Naive thymus-derived CD4-positive, alpha-beta T cell (primary cell): ENCODE measurements around the gene SSNA1. TPM values are rescaled to one million over a fixed set of nuclear protein-coding genes. Genes with fewer than 3 reads are reported as not detected.

ENCODE experiments used
- ATAC-seq: fragments of 150-1000 bp; cut with Tn5 transposase; 2 replicates; pipeline ENCODE4 v1.10.0; 2021; ENCODE audit warnings: mild to moderate bottlenecking, moderate library complexity
- CTCF ChIA-PET: fragments of 350-600 bp; sonication (Branson Sonifier 250); formaldehyde crosslinking; loops from one replicate; lab custom pipeline; 2021; ENCODE audit warnings: antibody characterized with exemption; lab: Charles Lee
- POLR2A ChIA-PET: fragments of 350-600 bp; sonication (Branson Sonifier 250); formaldehyde crosslinking; loops from one replicate; lab custom pipeline; 2021; ENCODE audit warnings: antibody characterized with exemption, inconsistent platforms; lab: Charles Lee
- DNase-seq, 9 donors: peaks; one replicate each; pipeline versions ENCODE4 v3.0.0 to v3.0.0-alpha.2; 2020 to 2022; ENCODE audit warnings: mixed read lengths in 1 of 9
- H3K27ac ChIP-seq: one replicate; pipeline ENCODE4 v1.7.0; 2013; ENCODE audit warnings: mild to moderate bottlenecking, low read depth, low read length, moderate library complexity
- H3K27me3 ChIP-seq, 2 donors: one replicate each; pipeline ENCODE4 v1.7.0; 2013; ENCODE audit warnings: low read length in 2 of 2, mild to moderate bottlenecking in 2 of 2, moderate library complexity in 2 of 2; ENCODE audit not compliant: control insufficient read depth in 2 of 2, insufficient read depth in 2 of 2
- H3K36me3 ChIP-seq, 3 experiments: 1 replicate in 2 of 3; 2 replicates in 1 of 3; pipeline ENCODE4 v1.7.0; 2013; ENCODE audit warnings: low read length in 3 of 3, mild to moderate bottlenecking in 3 of 3, moderate library complexity in 1 of 3; ENCODE audit not compliant: insufficient read depth in 3 of 3, control insufficient read depth in 2 of 3
- H3K4me1 ChIP-seq, 2 donors: one replicate each; pipeline ENCODE4 v1.7.0; 2013; ENCODE audit warnings: low read length in 2 of 2, mild to moderate bottlenecking in 2 of 2, moderate library complexity in 1 of 2; ENCODE audit not compliant: control insufficient read depth in 2 of 2, insufficient read depth in 2 of 2
- H3K4me3 ChIP-seq: 2 replicates; pipeline ENCODE4 v1.7.0; 2013; ENCODE audit warnings: mild to moderate bottlenecking, low read length
- H3K9me3 ChIP-seq, 3 experiments: 1 replicate in 2 of 3; 2 replicates in 1 of 3; pipeline ENCODE4 v1.7.0; 2013; ENCODE audit warnings: low read length in 3 of 3; ENCODE audit not compliant: control insufficient read depth in 2 of 3
- H3K27ac Mint-ChIP-seq, 9 donors: one replicate each; pipeline ENCODE4 v1.8.0; 2020 to 2022; ENCODE audit warnings: mixed read lengths in 9 of 9, mild to moderate bottlenecking in 8 of 9, moderate library complexity in 5 of 9, inconsistent platforms in 2 of 9
- H3K27me3 Mint-ChIP-seq, 5 donors: one replicate each; pipeline ENCODE4 v1.8.0; 2021 to 2022; ENCODE audit warnings: mixed read lengths in 5 of 5, mild to moderate bottlenecking in 1 of 5
- H3K36me3 Mint-ChIP-seq, 5 donors: one replicate each; pipeline ENCODE4 v1.8.0; 2020 to 2022; ENCODE audit warnings: mixed read lengths in 5 of 5, mild to moderate bottlenecking in 3 of 5, inconsistent platforms in 1 of 5
- H3K4me1 Mint-ChIP-seq, 7 donors: one replicate each; pipeline ENCODE4 v1.8.0; 2020 to 2022; ENCODE audit warnings: mixed read lengths in 7 of 7, mild to moderate bottlenecking in 3 of 7, inconsistent platforms in 1 of 7
- H3K4me3 Mint-ChIP-seq, 10 donors: one replicate each; pipeline ENCODE4 v1.8.0; 2020 to 2022; ENCODE audit warnings: mild to moderate bottlenecking in 10 of 10, mixed read lengths in 10 of 10, moderate library complexity in 6 of 10, inconsistent platforms in 2 of 10
- H3K9me3 Mint-ChIP-seq, 11 donors: one replicate each; pipeline ENCODE4 v1.8.0; 2020 to 2022; ENCODE audit warnings: mixed read lengths in 11 of 11, mild to moderate bottlenecking in 4 of 11, inconsistent platforms in 1 of 11, moderate library complexity in 1 of 11
- intact Hi-C, 2 donors: fragments of 100-400 bp; cut with micrococcal nuclease; formaldehyde crosslinking; loops; one replicate each; pipeline ENCODE4 v1.15.1; 2023
- polyA plus RNA-seq, 2 donors: library from polyadenylated mRNA; unstranded; fragments of 300-500 nt; fragmentation: Illumina TruSeq; gene quantifications; one replicate each; pipeline ENCODE4 v1.2.3, GENCODE V29; 2021
- total RNA-seq, 6 experiments: library from RNA in 5 of 6; stranded (reverse) in 5 of 6; gene quantifications; 1 replicate in 5 of 6; 2 replicates in 1 of 6; pipeline ENCODE4 v1.2.3 and lab custom pipeline; 2021 to 2026

Gene SSNA1
- total and polyA plus RNA-seq, 7 experiments from 2014 or later, result 37.9 to 133 (median 47.0) TPM

DNA sequence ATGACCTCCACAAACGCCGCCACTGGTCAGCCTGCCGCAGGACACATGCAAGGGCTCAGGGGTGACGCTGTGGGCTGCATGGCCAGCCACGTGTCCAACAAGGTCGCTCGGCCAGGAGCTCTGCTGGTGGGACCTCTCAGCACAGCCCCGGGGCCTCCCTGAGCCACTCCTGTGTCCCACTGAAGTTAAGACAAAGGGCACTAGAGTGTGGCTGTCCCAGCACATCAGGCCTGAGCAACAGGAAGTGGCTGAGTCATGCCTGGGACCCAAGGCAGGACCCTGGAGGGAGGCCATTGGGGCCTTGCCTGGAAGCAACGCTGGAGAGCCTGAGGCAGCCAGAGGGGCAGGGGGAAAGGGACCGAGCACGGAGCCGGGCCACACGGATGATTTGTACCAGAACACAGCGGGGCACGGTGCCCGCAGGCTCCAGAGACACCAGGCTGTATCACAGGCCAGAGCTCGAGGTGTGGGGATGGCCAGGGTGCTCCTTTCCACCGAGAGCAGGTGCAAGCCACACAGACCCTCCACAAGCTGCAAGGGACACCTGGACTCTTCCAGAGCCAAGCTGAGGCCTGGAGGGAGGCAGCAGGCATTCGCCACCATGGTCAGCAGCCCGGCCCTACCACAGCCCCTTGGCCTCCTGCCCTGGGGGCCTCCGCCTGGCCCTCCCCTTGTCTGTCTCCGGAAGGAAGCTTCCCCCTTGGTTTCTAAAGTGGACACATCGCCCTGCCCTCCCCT, 10.1 kb upstream of the SSNA1 start:
- Mint-ChIP-seq H3K4me1 (peaks cover 0 to 12% (median 5%) of the 10 kb centered on the region in 7 donors), H3K9me3 (no peaks in the 10 kb centered on the region), H3K36me3 (peaks cover 0 to 9% (median 4%) of the 10 kb centered on the region in 5 donors), H3K27me3 (peaks cover 0 to 2% (median 0%) of the 10 kb centered on the region in 5 donors), H3K27ac (no peak overlapping the region), H3K4me3 (no peak overlapping the region)
- POLR2A ChIA-PET, result no interaction called here
- Histone ChIP-seq H3K36me3 (peaks cover 0 to 59% (median 6%) of the 10 kb centered on the region in 3 experiments), H3K4me3 (no peak overlapping the region), H3K9me3 (no peaks in the 10 kb centered on the region), H3K27ac (no peak overlapping the region), H3K4me1 (no peaks in the 10 kb centered on the region), H3K27me3 (no peaks in the 10 kb centered on the region)
- CTCF ChIA-PET, result no interaction called here
- ATAC-seq, result no peak
- no peak for DNase-seq
- intact Hi-C loops, result no loop called here

GRCh38 chr9:137178939-137179630, 9.4 kb upstream of the SSNA1 start:
- Mint-ChIP-seq H3K4me1 (peaks cover 0 to 10% (median 4%) of the 10 kb centered on the region in 7 donors), H3K4me3 (no peak overlapping the region), H3K27me3 (no peaks in the 10 kb centered on the region), H3K36me3 (peaks cover 0 to 10% (median 4%) of the 10 kb centered on the region in 5 donors), H3K9me3 (no peaks in the 10 kb centered on the region), H3K27ac (peak overlapping the region in 2 of 9 donors; percentile 9 to 46)
- ChIA-PET CTCF (no interaction called here), POLR2A (interaction anchor here (1.0 kb wide), 1 partner anchor 9 kb away, joined by 3 read pairs; the partner anchor contains the start of genes ANAPC2 and SSNA1)
- ATAC-seq (no peak), DNase-seq (no peak)
- H3K4me1 ChIP-seq, result no peaks in the 10 kb centered on the region
- H3K36me3 ChIP-seq, result peaks cover 0 to 66% (median 10%) of the 10 kb centered on the region in 3 experiments
- H3K9me3 ChIP-seq, result no peaks in the 10 kb centered on the region
- no peaks in the 10 kb centered on the region for H3K27me3 ChIP-seq
- no peak overlapping the region for H3K4me3 ChIP-seq
- intact Hi-C loops, result no loop called here
- H3K27ac ChIP-seq, result no peak overlapping the region

DNA sequence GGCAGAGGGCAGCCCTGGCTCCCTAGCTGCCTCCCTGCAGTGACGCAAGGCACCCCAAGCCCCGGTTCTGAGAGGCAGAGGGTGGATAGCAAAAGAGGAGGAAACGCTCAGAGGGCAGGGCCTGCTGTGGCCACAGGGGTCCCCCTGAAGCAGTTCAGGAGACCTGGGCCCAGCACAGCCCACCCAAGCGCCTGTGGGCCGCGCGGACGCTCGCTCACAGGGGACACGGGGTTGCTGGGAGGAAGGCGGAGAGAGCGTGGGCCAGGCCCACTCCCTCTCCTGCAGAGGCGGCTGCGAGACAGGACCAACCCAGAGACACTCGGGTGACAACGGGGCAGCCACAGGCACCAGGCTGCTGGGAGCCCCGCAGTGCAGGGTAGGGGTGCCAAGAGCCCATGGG, 8.7 kb upstream of the SSNA1 start:
- no peak overlapping the region for H3K4me3 ChIP-seq
- peaks cover 3 to 16% (median 7%) of the 10 kb centered on the region in 7 donors for H3K4me1 Mint-ChIP-seq
- no peaks in the 10 kb centered on the region for H3K27me3 ChIP-seq
- POLR2A ChIA-PET, result interaction anchor here (1.0 to 1.7 kb wide), 2 partner anchors 8 to 52 kb away, joined by 3 to 4 read pairs; partner anchors contain the start of genes ANAPC2 and SSNA1
- H3K36me3 ChIP-seq, result peaks cover 0 to 73% (median 13%) of the 10 kb centered on the region in 3 experiments
- H3K27ac ChIP-seq, result no peak overlapping the region
- H3K27me3 Mint-ChIP-seq, result no peaks in the 10 kb centered on the region
- ATAC-seq (no peak), DNase-seq (no peak)
- H3K27ac Mint-ChIP-seq, result no peak overlapping the region
- H3K9me3 ChIP-seq, result no peaks in the 10 kb centered on the region
- no peaks in the 10 kb centered on the region for H3K4me1 ChIP-seq
- no peak overlapping the region for H3K4me3 Mint-ChIP-seq
- CTCF ChIA-PET, result no interaction called here
- no peaks in the 10 kb centered on the region for H3K9me3 Mint-ChIP-seq
- intact Hi-C loops, result no loop called here
- peaks cover 0 to 16% (median 4%) of the 10 kb centered on the region in 5 donors for H3K36me3 Mint-ChIP-seq

GRCh38 chr9:137180491-137180890, 8.0 kb upstream of the SSNA1 start:
- DNase-seq (no peak), ATAC-seq (no peak)
- H3K27ac ChIP-seq, result no peak overlapping the region
- no peak overlapping the region for H3K4me3 ChIP-seq
- H3K9me3 ChIP-seq, result no peaks in the 10 kb centered on the region
- Mint-ChIP-seq H3K27ac (no peak overlapping the region), H3K4me1 (peaks cover 3 to 20% (median 5%) of the 10 kb centered on the region in 7 donors), H3K9me3 (no peaks in the 10 kb centered on the region), H3K4me3 (no peak overlapping the region), H3K36me3 (peaks cover 0 to 16% (median 4%) of the 10 kb centered on the region in 5 donors), H3K27me3 (no peaks in the 10 kb centered on the region)
- no peaks in the 10 kb centered on the region for H3K27me3 ChIP-seq
- H3K4me1 ChIP-seq, result no peaks in the 10 kb centered on the region
- peaks cover 0 to 80% (median 14%) of the 10 kb centered on the region in 3 experiments for H3K36me3 ChIP-seq
- CTCF ChIA-PET, result no interaction called here
- POLR2A ChIA-PET, result interaction anchor here (1.7 kb wide), 1 partner anchor 53 kb away, joined by 4 read pairs; no protein-coding TSS in a partner anchor
- intact Hi-C loops, result no loop called here

DNA sequence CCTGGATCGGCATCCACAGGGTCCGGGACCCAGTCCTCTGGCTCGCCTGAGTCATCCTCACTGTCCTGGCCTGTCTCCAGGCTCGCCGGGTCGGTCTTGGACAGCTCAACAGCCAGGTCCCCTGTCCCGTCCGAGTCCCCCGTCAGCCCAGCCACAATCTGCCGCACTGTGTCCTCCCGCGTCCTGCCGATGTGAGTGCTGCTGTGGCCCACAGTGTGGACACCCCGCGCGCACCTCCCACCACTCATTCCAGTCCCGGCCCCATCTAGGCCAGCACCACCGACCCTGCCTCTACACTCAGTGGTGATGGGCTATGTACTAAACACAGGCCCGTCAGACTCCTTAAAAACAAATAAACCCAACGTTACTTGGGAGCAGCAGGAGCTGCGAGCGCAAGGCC, 6.8 kb upstream of the SSNA1 start:
- H3K9me3 Mint-ChIP-seq, result no peaks in the 10 kb centered on the region
- ATAC-seq (no peak), DNase-seq (no peak)
- H3K4me1 Mint-ChIP-seq, result peaks cover 5 to 24% (median 10%) of the 10 kb centered on the region in 7 donors
- H3K27ac Mint-ChIP-seq, result peak overlapping the region in 1 of 9 donors; percentile 66
- Histone ChIP-seq H3K27me3 (no peaks in the 10 kb centered on the region), H3K4me3 (no peak overlapping the region), H3K4me1 (peaks cover 5 to 8% of the 10 kb centered on the region in 2 donors), H3K36me3 (peaks cover 0 to 92% (median 14%) of the 10 kb centered on the region in 3 experiments), H3K27ac (no peak overlapping the region), H3K9me3 (no peaks in the 10 kb centered on the region)
- POLR2A ChIA-PET, result interaction anchor here (1.7 kb wide), 1 partner anchor 54 kb away, joined by 4 read pairs; no protein-coding TSS in a partner anchor
- intact Hi-C loops, result no loop called here
- peaks cover 0 to 16% (median 4%) of the 10 kb centered on the region in 5 donors for H3K36me3 Mint-ChIP-seq
- no peak overlapping the region for H3K4me3 Mint-ChIP-seq
- H3K27me3 Mint-ChIP-seq, result no peaks in the 10 kb centered on the region
- CTCF ChIA-PET, result no interaction called here

- CTCF ChIA-PET, result no interaction called here
- no peaks in the 10 kb centered on the region for H3K27me3 ChIP-seq
- intact Hi-C loops, result no loop called here
- no peak overlapping the region for H3K27ac Mint-ChIP-seq
- H3K36me3 ChIP-seq, result peaks cover 0 to 93% (median 14%) of the 10 kb centered on the region in 3 experiments
- H3K27me3 Mint-ChIP-seq, result no peaks in the 10 kb centered on the region
- DNase-seq, result no peak
- peaks cover 0 to 12% (median 4%) of the 10 kb centered on the region in 5 donors for H3K36me3 Mint-ChIP-seq
- POLR2A ChIA-PET, result no interaction called here
- H3K4me3 ChIP-seq, result no peak overlapping the region
- no peak overlapping the region for H3K27ac ChIP-seq
- ATAC-seq, result no peak
- no peaks in the 10 kb centered on the region for H3K9me3 Mint-ChIP-seq
- peak overlapping the region in 1 of 10 donors; percentile 9 for H3K4me3 Mint-ChIP-seq
- H3K4me1 Mint-ChIP-seq, result peaks cover 14 to 35% (median 19%) of the 10 kb centered on the region in 7 donors
- H3K9me3 ChIP-seq, result no peaks in the 10 kb centered on the region
- H3K4me1 ChIP-seq, result peaks cover 16 to 19% of the 10 kb centered on the region in 2 donors
Observed at GRCh38 chr9:137182836-137183235, 5.6 kb upstream of the SSNA1 start.
